ENCODE measurements around the gene MRPL10.

MRPL10 gene

GRCh38 chr17:47830396-47831002 is 842 bp downstream of the MRPL10 start:
- H3K4me1 ChIP-seq (ENCODE audit: insufficient read depth, low read length): no peaks in the 10 kb centered on the region
- peaks cover 30% of the 10 kb centered on the region for H3K36me3 ChIP-seq (ENCODE audit: insufficient read depth, low read depth, low read length)
- peak overlapping the region; percentile 100 for H3K4me3 ChIP-seq (ENCODE audit: low read length)
- peak overlapping the region; percentile 20 for H3K27ac ChIP-seq (ENCODE audit: low read length)
- peak overlapping the region; percentile 97 for H3K9ac ChIP-seq (ENCODE audit: low read depth, low read length)
- no peaks in the 10 kb centered on the region for H3K9me3 ChIP-seq (ENCODE audit: insufficient read depth, low read depth, low read length)
- H3K27me3 ChIP-seq (ENCODE audit: insufficient read depth, low read length): no peaks in the 10 kb centered on the region

- Histone ChIP-seq H3K27me3 (ENCODE audit: insufficient read depth, low read length) (no peaks in the 10 kb centered on the region), H3K4me3 (ENCODE audit: low read length) (0 out of 2 replicates have a peak overlapping the region, but pooled peaks have one; percentile 100), H3K9ac (ENCODE audit: low read depth, low read length) (no peak overlapping the region; the same call in 1 of the 2 replicates), H3K27ac (ENCODE audit: low read length) (no peak overlapping the region), H3K36me3 (ENCODE audit: insufficient read depth, low read depth, low read length) (peaks cover 34% of the 10 kb centered on the region), H3K9me3 (ENCODE audit: insufficient read depth, low read depth, low read length) (no peaks in the 10 kb centered on the region), H3K4me1 (ENCODE audit: insufficient read depth, low read length) (no peaks in the 10 kb centered on the region)
These were observed 1.5 kb downstream of the MRPL10 start for GRCh38 chr17:47829870-47830269.

GRCh38 chr17:47823519-47823918 is 7.8 kb downstream of the MRPL10 start:
- Histone ChIP-seq H3K9ac (ENCODE audit: low read depth, low read length) (no peak overlapping the region), H3K4me3 (ENCODE audit: low read length) (no peak overlapping the region), H3K9me3 (ENCODE audit: insufficient read depth, low read depth, low read length) (no peaks in the 10 kb centered on the region), H3K36me3 (ENCODE audit: insufficient read depth, low read depth, low read length) (peaks cover 47% of the 10 kb centered on the region), H3K4me1 (ENCODE audit: insufficient read depth, low read length) (no peaks in the 10 kb centered on the region), H3K27me3 (ENCODE audit: insufficient read depth, low read length) (no peaks in the 10 kb centered on the region), H3K27ac (ENCODE audit: low read length) (no peak overlapping the region)

GRCh38 chr17:47822785-47823184 is 8.6 kb downstream of the MRPL10 start:
- H3K9me3 ChIP-seq (ENCODE audit: insufficient read depth, low read depth, low read length): no peaks in the 10 kb centered on the region
- no peak overlapping the region for H3K27ac ChIP-seq (ENCODE audit: low read length)
- H3K4me1 ChIP-seq (ENCODE audit: insufficient read depth, low read length): no peaks in the 10 kb centered on the region
- H3K9ac ChIP-seq (ENCODE audit: low read depth, low read length): no peak overlapping the region
- H3K4me3 ChIP-seq (ENCODE audit: low read length): no peak overlapping the region
- no peaks in the 10 kb centered on the region for H3K27me3 ChIP-seq (ENCODE audit: insufficient read depth, low read length)
- H3K36me3 ChIP-seq (ENCODE audit: insufficient read depth, low read depth, low read length): peaks cover 40% of the 10 kb centered on the region

- no peaks in the 10 kb centered on the region for H3K4me1 ChIP-seq (ENCODE audit: insufficient read depth, low read length)
- H3K9ac ChIP-seq (ENCODE audit: low read depth, low read length): peak within 1 kb of the TSS; percentile 79
- H3K36me3 ChIP-seq (ENCODE audit: insufficient read depth, low read depth, low read length): peaks cover 31% of the 10 kb centered on the region
- peak within 1 kb of the TSS; percentile 91 for H3K4me3 ChIP-seq (ENCODE audit: low read length)
- no peaks in the 10 kb centered on the region for H3K9me3 ChIP-seq (ENCODE audit: insufficient read depth, low read depth, low read length)
- no peak within 1 kb of the TSS for H3K27ac ChIP-seq (ENCODE audit: low read length)
- no peaks in the 10 kb centered on the region for H3K27me3 ChIP-seq (ENCODE audit: insufficient read depth, low read length)
These were observed 9.6 kb downstream of the MRPL10 start, which contains the start of gene OSBPL7 for GRCh38 chr17:47821424-47822391. TSS of gene OSBPL7 (minus strand) at chr17:47821794. CDS start at chr17:47820278, 1,516 bp downstream.

- Histone ChIP-seq H3K4me3 (ENCODE audit: low read length) (peak overlapping the region; percentile 91), H3K27ac (ENCODE audit: low read length) (no peak overlapping the region), H3K36me3 (ENCODE audit: insufficient read depth, low read depth, low read length) (peaks cover 25% of the 10 kb centered on the region)
These were observed 10.3 kb downstream of the MRPL10 start for GRCh38 chr17:47821031-47821423.

GRCh38 chr17:47820033-47820789 is 11.1 kb downstream of the MRPL10 start:
- Histone ChIP-seq H3K4me3 (ENCODE audit: low read length) (peak overlapping the region; percentile 91; the same call in 1 of the 2 replicates), H3K27me3 (ENCODE audit: insufficient read depth, low read length) (no peaks in the 10 kb centered on the region), H3K4me1 (ENCODE audit: insufficient read depth, low read length) (no peaks in the 10 kb centered on the region), H3K9ac (ENCODE audit: low read depth, low read length) (no peak overlapping the region), H3K27ac (ENCODE audit: low read length) (no peak overlapping the region), H3K36me3 (ENCODE audit: insufficient read depth, low read depth, low read length) (peaks cover 18% of the 10 kb centered on the region), H3K9me3 (ENCODE audit: insufficient read depth, low read depth, low read length) (no peaks in the 10 kb centered on the region)

More at GRCh38 chr17:47821031-47821423, 10.3 kb downstream of the MRPL10 start:
- peak overlapping the region; percentile 79 for H3K9ac ChIP-seq (ENCODE audit: low read depth, low read length)
- H3K27me3 ChIP-seq (ENCODE audit: insufficient read depth, low read length): no peaks in the 10 kb centered on the region
- H3K9me3 ChIP-seq (ENCODE audit: insufficient read depth, low read depth, low read length): no peaks in the 10 kb centered on the region
- H3K4me1 ChIP-seq (ENCODE audit: insufficient read depth, low read length): no peaks in the 10 kb centered on the region

GRCh38 chr17:47819475-47819874 is 11.9 kb downstream of the MRPL10 start:
- peaks cover 14% of the 10 kb centered on the region for H3K36me3 ChIP-seq (ENCODE audit: insufficient read depth, low read depth, low read length)
- H3K27me3 ChIP-seq (ENCODE audit: insufficient read depth, low read length): no peaks in the 10 kb centered on the region
- H3K27ac ChIP-seq (ENCODE audit: low read length): no peak overlapping the region
- H3K4me1 ChIP-seq (ENCODE audit: insufficient read depth, low read length): no peaks in the 10 kb centered on the region
- no peak overlapping the region for H3K4me3 ChIP-seq (ENCODE audit: low read length)
- no peaks in the 10 kb centered on the region for H3K9me3 ChIP-seq (ENCODE audit: insufficient read depth, low read depth, low read length)
- no peak overlapping the region for H3K9ac ChIP-seq (ENCODE audit: low read depth, low read length)

- Histone ChIP-seq H3K27me3 (ENCODE audit: insufficient read depth, low read length) (no peaks in the 10 kb centered on the region), H3K4me1 (ENCODE audit: insufficient read depth, low read length) (no peaks in the 10 kb centered on the region), H3K27ac (ENCODE audit: low read length) (no peak overlapping the region), H3K36me3 (ENCODE audit: insufficient read depth, low read depth, low read length) (peaks cover 1% of the 10 kb centered on the region; the same call in 1 of the 2 replicates), H3K9ac (ENCODE audit: low read depth, low read length) (no peak overlapping the region), H3K9me3 (ENCODE audit: insufficient read depth, low read depth, low read length) (no peaks in the 10 kb centered on the region), H3K4me3 (ENCODE audit: low read length) (no peak overlapping the region)
These were observed 13.2 kb downstream of the MRPL10 start for GRCh38 chr17:47818002-47818695.

- Histone ChIP-seq H3K27ac (ENCODE audit: low read length) (no peak overlapping the region), H3K9me3 (ENCODE audit: insufficient read depth, low read depth, low read length) (no peaks in the 10 kb centered on the region), H3K36me3 (ENCODE audit: insufficient read depth, low read depth, low read length) (no peaks in the 10 kb centered on the region), H3K4me3 (ENCODE audit: low read length) (no peak overlapping the region), H3K9ac (ENCODE audit: low read depth, low read length) (no peak overlapping the region), H3K4me1 (ENCODE audit: insufficient read depth, low read length) (no peaks in the 10 kb centered on the region), H3K27me3 (ENCODE audit: insufficient read depth, low read length) (no peaks in the 10 kb centered on the region)
These were observed 14.4 kb downstream of the MRPL10 start for GRCh38 chr17:47816947-47817346.
